Measurements from ENCODE around the gene SPG7. TPM values are rescaled to one million over a fixed set of nuclear protein-coding genes. Genes with fewer than 3 reads are reported as not detected.

The SPG7 gene
- total and polyA plus RNA-seq, 9 of the 15 experiments (the other 6 are each of a cell fraction or from before 2014, with no cell fraction given) = 5.8 to 89.1 (median 49.4) TPM

GRCh38 chr16:89491238-89491869 lies 16.8 kb upstream of the SPG7 start (continued):
- TF ChIP-seq TSHZ1 (CRISPR knock-in tag; IDR thresholded peaks at IDR 0.05) (no peak), SOX6 (IDR thresholded peaks at IDR 0.05) (no peak), ZNF24 (IDR thresholded peaks at IDR 0.05) (no peak), MBD1 (CRISPR knock-in tag; IDR thresholded peaks at IDR 0.05) (no peak), ZNF507 (tag; conservative IDR thresholded peaks at IDR 0.05) (no peak), MEF2A (IDR thresholded peaks at IDR 0.05; ENCODE audit: control insufficient read depth, low read depth, low read length) (no peak), ZNF609 (CRISPR knock-in tag; IDR thresholded peaks at IDR 0.05; ENCODE audit: borderline replicate concordance) (no peak), CHCHD3 (CRISPR knock-in tag; IDR thresholded peaks at IDR 0.05) (no peak), ZKSCAN8 (CRISPR knock-in tag; IDR thresholded peaks at IDR 0.05) (no peak), FOXJ3 (CRISPR knock-in tag; IDR thresholded peaks at IDR 0.05) (no peak), TBP (optimal IDR thresholded peaks at IDR 0.05; ENCODE audit: low read depth, low read length) (no peak), CCNT2 (IDR thresholded peaks at IDR 0.05; ENCODE audit: borderline replicate concordance, extremely low read depth, insufficient read length, low read depth, low read length) (no peak), DACH1 (IDR thresholded peaks at IDR 0.05; ENCODE audit: partially characterized antibody) (no peak), STAT6 (CRISPR knock-in tag; IDR thresholded peaks at IDR 0.05) (0 out of 2 replicates have a peak, but pooled peaks have one; percentile 94)
